Astrocyte of the cerebellum (primary cell): ENCODE measurements around the gene SLC12A7.

Experiments
- DNase-seq: peaks from one replicate; pipeline ENCODE4 v3.0.0-alpha.2; 2011; ENCODE audit warnings: low read depth
- H3K4me3 ChIP-seq: 2 replicates; pipeline ENCODE4 v1.5.1; 2011; ENCODE audit warnings: mild to moderate bottlenecking, low read depth, low read length, moderate library complexity
- in situ Hi-C: cut with HindIII; loops from 2 replicates; pipeline ENCODE4 v1.10.0; 2017; ENCODE audit warnings: low sequenced_read_pairs
- TF ChIP-seq, protein P1 (sequence below): IDR thresholded peaks from 2 replicates; pipeline ENCODE4 v1.5.1; 2012; ENCODE audit warnings: low read length, low read depth, moderate library complexity, mild to moderate bottlenecking; ENCODE audit errors: missing control alignments

The SLC12A7 gene

GRCh38 chr5:1048162-1048721, 63.6 kb downstream of the SLC12A7 start:
- TF ChIP-seq, protein P1, sequence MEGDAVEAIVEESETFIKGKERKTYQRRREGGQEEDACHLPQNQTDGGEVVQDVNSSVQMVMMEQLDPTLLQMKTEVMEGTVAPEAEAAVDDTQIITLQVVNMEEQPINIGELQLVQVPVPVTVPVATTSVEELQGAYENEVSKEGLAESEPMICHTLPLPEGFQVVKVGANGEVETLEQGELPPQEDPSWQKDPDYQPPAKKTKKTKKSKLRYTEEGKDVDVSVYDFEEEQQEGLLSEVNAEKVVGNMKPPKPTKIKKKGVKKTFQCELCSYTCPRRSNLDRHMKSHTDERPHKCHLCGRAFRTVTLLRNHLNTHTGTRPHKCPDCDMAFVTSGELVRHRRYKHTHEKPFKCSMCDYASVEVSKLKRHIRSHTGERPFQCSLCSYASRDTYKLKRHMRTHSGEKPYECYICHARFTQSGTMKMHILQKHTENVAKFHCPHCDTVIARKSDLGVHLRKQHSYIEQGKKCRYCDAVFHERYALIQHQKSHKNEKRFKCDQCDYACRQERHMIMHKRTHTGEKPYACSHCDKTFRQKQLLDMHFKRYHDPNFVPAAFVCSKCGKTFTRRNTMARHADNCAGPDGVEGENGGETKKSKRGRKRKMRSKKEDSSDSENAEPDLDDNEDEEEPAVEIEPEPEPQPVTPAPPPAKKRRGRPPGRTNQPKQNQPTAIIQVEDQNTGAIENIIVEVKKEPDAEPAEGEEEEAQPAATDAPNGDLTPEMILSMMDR: no peak
- no peak for DNase-seq
- H3K4me3 ChIP-seq: no peak overlapping the region
- in situ Hi-C loops: loop anchor here (10.0 kb wide), 1 partner anchor 63 kb away; no protein-coding TSS in a partner anchor

GRCh38 chr5:1047332-1047965, 64.4 kb downstream of the SLC12A7 start:
- in situ Hi-C loops: loop anchor here (10.0 kb wide), 1 partner anchor 63 kb away; no protein-coding TSS in a partner anchor
- no peak overlapping the region for H3K4me3 ChIP-seq
- TF ChIP-seq, protein P1: no peak
- no peak for DNase-seq

GRCh38 chr5:1045960-1046560, 65.8 kb downstream of the SLC12A7 start:
- no peak for DNase-seq
- in situ Hi-C loops: loop anchor here (10.0 kb wide), 1 partner anchor 61 kb away; no protein-coding TSS in a partner anchor
- TF ChIP-seq, protein P1: no peak

DNA sequence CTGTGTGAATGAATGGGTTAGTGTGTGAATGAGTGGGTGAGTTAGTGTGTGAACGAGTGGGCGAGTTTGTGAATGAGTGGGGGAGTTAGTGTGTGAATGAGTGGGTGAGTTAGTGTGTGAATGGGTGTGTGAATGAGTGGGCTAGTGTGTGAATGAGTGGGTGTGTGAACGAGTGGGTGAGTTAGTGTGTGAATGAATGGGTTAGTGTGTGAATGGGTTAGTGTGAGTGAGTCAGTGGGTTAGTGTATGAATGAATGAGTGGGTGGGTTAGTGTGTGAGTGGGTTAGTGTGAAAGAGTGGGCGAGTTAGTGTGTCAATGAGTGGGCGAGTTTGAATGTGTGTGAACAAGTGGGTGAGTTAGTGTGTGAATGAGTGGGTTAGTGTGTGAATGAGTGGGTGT, 67.7 kb downstream of the SLC12A7 start:
- TF ChIP-seq, protein P1: no peak
- DNase-seq: no peak
- in situ Hi-C loops: loop anchor here (10.0 kb wide), 1 partner anchor 59 kb away; no protein-coding TSS in a partner anchor

More at GRCh38 chr5:1045960-1046560, 65.8 kb downstream of the SLC12A7 start:
- H3K4me3 ChIP-seq: no peak overlapping the region

GRCh38 chr5:1043327-1043726, 68.5 kb downstream of the SLC12A7 start:
- no peak overlapping the region for H3K4me3 ChIP-seq
- TF ChIP-seq, protein P1: no peak
- DNase-seq: no peak
- in situ Hi-C loops: loop anchor here (10.0 kb wide), 1 partner anchor 59 kb away; no protein-coding TSS in a partner anchor

More for the DNA sequence above, 67.7 kb downstream of the SLC12A7 start:
- H3K4me3 ChIP-seq: no peak overlapping the region

DNA sequence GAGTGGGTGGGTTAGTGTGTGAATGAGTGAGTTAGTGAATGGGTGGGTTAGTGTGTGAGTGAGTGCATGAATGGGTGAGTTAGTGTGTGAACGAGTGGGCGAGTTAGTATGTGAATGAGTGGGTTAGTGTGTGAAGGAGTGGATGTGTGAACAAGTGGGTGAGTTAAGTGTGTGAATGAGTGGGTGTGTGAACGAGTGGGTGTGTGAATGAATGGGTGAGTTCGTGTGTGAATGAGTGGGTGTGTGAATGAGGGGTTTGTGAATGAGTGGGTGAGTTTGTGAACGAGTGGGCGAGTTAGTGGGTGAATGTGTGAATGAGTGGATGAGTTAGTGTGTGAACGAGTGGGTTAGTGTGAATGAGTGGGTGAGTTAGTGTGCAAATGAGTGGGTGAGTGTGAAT, 69.2 kb downstream of the SLC12A7 start:
- in situ Hi-C loops: loop anchor here (10.0 kb wide), 1 partner anchor 58 kb away; no protein-coding TSS in a partner anchor
- H3K4me3 ChIP-seq: no peak overlapping the region
- TF ChIP-seq, protein P1: no peak
- no peak for DNase-seq
